NCI-H2081 (cell line): ENCODE measurements around the gene LAMB1.
"Not testable (repeated sequence)": the region's sequence is repeated elsewhere in the genome, so short reads cannot be mapped to it uniquely, and the experiment has no call there.

ENCODE experiments used
- DNase-seq, 2 experiments: peaks; one replicate each; lab custom pipeline; 2025; lab: John Stamatoyannopoulos, UW

LAMB1 gene

DNA sequence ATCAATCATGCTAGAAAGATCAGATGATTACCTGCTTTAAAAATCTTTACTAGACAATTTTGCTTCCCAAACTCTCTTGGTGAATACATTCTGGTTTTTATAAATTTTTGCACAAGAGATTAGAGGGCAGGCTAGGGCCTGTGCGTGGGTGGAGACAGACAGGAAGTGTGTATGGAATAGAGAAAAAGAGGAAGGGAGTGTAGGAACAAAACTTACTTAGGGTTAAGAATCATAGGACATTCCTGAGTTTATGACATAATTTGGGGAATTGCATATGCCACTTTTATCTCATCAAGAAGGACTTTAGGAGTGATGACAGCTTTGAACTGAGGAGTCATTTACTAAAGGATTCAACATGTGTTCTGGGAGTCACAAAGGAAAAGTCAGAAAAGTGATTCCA lies 31.3 kb downstream of the LAMB1 start:
- DNase-seq = no peak

DNA sequence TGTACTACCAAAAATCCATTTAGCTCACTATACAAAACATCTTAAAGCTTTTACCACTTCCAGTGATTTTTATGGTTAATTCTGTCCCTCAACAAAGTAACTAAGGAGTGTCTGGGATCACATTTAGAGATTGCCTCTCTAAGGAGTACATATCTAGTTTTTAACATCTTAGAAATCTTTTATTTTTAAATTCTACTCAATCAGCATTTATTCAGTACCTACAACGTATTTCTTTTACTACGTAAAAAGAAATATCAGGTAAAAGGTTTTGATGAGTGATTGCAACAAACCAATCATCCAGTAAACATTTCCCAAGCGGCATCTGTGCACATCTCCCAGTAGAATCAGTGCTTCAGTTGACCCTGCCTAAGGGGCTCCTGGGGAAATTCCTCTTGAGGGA lies 31.9 kb downstream of the LAMB1 start:
- DNase-seq = no peak

DNA sequence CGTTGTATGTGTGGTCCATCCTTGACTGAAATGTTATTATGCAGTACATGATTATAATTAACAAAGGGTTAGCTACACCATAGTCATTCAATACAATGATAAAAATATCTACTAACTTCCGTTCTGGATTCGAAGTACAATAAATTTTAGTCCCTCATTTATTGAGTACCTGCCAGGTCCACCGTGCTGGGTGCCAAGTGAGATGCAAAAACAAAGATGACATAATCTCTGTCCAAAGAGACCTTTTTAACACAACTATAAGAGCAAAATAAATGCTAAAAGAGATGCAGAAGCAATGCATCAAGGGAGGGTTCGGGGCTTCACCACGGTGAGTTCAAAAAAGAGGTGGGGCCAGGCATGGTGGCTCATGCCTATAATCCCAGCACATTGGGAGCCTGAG lies 33.1 kb downstream of the LAMB1 start:
- no peak for DNase-seq

DNA sequence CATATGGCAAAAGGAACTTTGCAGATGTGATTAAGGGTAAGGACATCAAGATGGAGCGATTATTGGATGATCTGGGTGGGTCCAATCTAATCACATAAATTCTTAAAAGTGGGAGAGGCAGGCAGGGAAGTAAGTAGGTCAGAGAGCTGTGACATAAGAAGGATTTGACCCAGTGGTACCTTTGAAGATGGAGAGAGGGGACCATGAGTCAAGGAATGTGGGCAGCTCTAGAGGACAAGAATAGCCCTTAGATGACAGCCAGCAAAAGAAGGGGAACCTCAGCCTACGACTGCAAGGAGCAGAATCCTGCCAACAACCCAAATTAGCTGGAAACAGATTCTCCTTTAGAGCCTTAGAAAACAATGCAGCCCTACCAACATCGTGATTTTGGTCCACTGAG lies 34.5 kb downstream of the LAMB1 start:
- no peak for DNase-seq

DNA sequence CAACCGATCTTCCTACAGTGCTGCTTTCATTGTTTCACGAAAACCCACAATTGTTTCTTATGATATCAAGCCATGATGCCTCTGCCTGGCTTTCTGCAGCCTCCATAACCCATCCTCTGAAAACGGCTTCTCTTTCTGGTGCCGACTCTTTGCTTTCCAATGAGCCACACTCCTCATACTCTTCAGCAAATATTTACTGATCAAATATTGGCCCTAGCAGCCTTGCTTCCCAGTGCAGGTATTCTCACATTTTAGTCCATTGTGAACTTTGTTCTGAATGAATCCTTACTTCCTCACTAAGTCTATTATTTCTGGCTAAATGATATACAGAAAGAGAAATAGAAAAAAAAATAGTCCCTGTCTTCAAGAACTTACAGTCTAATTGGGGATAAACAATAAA lies 35.5 kb downstream of the LAMB1 start:
- DNase-seq = no peak

DNA sequence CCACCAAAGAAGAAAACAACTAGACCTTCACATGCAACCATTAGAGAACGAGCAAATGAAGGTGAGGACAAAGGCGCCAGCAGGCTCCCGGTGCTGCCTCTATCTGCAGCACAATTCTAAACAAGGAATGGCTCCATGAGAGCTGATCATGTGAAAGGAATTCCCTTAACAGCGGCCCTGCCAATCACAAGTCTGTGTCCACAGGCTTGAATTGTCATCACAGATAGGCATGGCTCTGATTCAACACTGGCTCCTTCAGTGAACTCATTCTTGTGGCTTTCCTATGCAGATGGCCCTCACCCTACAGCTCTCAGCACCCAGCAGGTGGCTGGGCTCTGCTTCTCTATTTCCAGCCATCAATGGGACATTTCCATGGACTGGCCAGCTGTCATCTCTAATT lies 36.2 kb downstream of the LAMB1 start:
- no peak for DNase-seq

DNA sequence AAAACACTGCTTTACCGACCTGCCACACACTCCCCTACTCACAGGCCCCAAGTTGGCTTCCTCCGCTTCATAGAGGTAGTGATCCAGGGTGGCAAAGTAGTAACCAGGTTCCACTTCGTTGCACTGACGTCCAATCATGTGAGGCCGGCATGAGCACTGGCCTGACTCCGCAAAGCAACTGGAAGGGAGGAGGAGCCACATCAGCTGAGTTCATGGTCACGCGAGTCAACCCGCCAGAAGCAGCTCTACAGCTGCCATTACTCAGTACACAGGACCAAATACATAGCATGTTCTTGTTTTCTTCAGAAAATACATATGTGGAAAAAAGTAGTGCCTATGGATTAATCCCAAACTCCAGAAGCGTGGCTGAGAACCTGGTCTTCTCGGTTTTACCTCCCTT lies 38.5 kb downstream of the LAMB1 start:
- no peak for DNase-seq

DNA sequence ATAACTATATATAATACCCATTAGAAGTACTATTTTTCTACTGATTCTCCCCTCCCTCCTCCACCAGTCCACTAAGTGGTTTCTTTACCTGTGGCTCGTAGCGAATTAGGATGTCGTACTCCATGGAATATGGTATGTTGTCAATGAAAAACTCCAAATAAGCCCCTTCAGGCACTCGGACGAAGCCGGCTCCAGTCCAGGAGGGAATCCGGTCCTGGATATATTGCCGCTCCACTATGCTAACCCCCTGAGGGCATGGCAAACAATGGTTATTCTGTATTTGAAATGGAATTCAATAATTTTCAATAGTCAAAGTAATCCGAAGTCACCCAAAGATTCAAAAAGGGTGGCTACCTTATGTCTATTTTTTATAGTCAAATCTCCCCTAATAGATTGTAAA lies 40.1 kb downstream of the LAMB1 start:
- DNase-seq = no peak

DNA sequence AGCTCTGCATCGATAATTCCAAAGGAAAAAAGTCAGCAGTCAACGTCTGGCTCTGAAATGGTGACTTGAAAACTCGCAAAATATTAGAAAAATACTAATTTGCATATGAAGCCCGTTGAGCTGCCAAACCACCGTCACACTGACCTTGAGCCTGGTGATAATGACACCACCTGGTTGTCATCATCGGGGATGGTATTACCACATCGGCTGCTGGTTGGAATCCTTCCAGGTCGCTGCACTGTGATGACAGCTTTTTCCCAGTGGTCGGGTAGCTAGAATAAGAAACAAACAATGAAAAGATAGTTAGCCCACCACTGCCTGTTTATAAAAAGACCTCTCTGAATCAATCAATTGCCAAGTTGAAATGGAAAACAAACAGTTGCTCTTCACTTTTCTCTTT lies 41.6 kb downstream of the LAMB1 start:
- peak in 1 of 2 experiments; percentile 15 for DNase-seq

DNA sequence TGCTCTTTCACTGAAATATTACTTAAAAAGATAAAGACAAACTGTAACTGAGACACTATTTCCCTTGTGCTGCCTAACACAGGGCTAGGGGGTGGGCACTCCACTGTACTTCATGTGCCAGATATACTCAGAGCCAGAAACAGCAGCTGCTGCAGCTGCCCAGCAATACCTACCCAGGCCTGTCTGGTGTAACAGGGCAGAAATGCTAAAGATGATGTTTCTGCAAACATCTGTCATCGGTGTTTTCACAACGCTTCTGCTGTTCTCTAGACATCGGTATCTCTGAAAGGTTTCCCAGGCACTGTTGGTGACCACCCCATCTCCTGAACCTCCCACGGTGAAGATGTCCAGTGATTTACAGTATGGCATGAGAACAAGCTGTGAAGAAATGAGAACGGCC lies 42.7 kb downstream of the LAMB1 start:
- DNase-seq = no peak

DNA sequence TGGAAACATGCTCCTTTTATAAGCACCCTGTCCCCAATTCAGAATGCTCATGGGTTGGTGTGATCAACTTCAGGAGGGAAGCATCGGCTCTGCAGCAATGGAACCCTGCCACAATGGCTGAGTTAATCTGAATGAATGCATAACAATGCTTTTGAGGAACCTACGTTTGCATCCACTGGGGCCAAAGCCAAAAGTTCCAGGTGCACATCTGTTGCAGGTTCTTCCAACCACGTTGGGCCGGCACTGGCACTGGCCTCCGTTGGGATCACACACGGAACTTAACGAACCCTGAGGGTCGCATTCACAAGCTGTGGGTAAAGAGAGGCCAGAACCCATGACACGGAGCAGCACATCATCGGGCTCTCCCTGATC lies 43.4 kb downstream of the LAMB1 start:
- no peak for DNase-seq

DNA sequence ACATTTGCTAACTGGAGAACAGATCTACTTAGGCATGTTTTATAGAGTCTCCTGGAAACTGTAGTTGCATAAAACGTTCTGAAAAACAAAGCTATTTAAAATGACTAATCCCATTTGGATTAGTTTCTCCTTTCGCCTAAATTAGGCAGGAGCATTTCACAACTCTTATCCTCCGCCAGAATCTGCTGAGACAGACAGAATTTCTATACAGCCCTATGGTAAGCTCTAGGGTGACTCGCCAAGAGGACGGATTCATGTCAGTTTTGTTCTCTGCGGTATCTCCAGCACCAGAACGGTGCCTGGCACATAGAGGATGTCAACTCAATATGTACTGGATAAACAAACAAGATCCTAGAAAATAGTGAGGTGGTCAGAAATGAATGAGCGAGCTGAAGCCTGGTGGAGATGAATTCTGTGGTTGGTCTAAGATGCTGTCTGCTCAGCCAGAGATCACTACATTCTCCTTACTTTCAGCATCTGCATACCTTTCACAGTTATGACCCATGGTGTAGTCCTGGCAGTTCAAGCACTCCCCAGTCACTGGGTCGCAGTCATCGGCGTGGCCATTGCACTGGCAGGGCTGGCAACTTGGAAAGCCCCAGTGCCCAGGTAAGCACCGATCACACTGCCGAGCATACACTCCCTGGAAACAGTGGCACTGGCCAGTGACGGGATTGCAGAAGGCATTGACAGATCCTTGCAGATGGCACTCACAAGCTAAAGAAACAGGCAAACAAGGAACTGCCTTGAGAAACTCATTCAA lies 44.0 kb downstream of the LAMB1 start:
- no peak for DNase-seq

DNA sequence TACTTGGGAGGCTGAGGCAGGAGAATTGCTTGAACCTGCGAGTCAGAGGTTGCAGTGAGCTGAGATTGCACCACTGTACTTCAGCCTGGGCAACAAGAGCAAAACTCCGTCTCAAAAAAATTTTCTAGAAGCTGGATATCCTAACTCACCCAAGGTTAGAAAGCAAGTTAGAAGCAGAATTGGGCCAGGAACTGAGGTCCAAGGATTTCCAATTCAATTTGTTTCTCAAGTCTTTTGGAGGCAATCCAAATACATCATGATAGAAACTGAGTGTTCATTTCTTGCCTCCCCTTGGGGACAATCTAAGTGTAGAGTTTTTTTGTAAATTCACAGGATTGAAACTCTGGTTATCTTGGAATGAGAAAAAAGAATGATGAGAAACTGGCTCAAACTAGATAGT lies 45.5 kb downstream of the LAMB1 start:
- DNase-seq = no peak

DNA sequence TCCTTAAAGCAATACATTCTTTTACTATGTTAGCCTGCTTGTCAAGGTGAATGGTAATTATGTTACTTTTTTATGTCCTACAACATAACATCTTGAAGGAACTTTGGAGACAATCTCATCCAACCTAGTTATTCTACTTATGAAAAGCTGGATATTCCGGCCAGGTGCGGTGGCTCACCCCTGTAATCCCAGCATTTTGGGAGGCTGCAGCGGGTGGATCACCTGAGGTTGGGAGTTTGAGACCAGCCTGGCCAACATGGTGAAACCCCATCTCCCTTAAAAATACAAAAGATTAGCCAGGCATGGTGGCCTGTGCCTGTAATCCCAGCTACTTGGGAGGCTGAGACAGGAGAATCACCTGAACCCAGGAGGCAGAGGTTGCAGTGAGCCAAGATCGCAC lies 46.0 kb downstream of the LAMB1 start:
- not testable (repeated sequence) for DNase-seq

DNA sequence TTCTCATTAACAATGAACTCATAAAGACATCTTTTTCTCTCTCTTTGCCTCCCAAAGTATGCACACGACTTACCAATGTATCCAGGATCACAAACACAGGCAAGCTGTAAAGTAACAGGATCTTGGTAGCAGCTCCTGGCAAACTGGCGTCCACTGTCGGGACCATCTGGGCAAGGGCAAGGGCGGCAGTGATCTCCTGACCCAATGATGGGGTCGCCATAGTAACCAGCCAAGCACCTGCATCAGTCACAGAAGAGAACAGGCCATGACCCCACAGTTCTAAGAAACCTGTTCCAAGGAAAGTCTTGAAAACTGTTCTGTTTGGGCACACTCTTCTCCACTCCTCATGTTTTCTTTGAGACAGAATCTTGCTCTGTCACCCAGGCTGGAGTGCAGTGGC lies 47.6 kb downstream of the LAMB1 start:
- DNase-seq = no peak

DNA sequence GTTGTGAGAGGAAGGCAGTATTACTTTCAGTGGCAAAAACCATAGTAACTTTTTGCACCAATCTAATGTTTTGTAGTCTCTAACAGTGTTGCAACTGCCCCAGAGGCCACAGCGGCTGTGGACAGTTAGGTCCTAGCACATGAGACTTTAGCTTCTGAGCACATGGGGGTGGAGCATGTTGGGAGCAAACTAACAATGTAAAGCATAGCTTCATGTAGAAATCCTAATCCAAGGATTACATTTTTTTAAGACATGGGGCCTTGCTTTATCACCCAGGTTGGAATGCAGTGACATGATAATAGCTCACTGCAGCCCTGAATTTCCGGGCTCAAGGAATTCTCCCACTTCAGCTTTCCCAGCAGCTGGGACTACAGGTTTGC lies 49.0 kb downstream of the LAMB1 start:
- DNase-seq = no peak

DNA sequence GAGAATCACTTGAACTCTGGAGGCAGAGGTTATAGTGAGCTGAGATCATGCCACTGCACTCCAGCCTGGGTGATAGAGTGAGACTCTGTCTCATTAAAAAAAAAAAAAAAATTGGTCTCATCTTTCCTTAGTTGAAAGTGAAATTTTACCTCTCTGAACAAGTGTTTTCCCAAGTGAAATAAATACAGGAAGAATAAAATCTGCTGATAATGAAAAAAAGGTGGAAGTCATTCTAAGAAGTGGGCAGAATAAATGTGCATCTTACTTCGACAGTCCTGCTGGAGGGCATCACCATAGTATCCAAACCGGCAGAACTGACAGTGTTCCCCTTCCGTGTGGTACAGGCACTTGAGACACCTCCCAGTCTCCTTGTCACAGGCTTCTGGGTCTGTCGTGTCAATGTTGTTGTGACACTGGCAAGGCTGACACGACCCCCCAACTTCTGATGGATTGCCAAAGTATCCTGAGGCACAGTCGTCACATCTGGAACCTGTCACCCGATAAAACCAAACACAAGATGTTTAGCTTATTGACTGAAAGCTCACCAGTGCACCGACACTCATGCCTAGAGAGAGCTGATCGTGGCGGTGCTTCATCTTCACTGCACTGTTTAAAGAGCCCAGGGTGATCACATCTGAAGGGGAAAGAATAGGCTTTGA lies 49.6 kb downstream of the LAMB1 start:
- DNase-seq = no peak

DNA sequence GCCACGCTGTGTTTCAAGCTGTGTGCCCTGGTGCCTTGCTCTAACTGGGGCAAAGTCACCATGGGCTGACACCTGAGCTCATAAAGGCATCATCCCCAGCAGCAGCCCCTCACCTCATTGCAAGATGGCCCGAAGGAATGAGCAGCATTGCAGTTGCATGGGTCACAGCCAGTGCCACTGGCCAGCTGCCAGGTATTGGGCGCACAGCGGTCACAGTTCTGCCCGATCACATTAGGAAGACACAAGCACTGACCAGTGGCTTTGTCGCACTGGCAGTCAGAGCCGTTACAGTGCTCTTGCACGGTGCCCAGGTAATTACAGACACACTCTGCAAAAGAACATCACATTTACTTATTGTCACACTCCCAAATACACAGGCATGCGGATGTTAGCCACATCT lies 51.1 kb downstream of the LAMB1 start:
- DNase-seq = no peak

DNA sequence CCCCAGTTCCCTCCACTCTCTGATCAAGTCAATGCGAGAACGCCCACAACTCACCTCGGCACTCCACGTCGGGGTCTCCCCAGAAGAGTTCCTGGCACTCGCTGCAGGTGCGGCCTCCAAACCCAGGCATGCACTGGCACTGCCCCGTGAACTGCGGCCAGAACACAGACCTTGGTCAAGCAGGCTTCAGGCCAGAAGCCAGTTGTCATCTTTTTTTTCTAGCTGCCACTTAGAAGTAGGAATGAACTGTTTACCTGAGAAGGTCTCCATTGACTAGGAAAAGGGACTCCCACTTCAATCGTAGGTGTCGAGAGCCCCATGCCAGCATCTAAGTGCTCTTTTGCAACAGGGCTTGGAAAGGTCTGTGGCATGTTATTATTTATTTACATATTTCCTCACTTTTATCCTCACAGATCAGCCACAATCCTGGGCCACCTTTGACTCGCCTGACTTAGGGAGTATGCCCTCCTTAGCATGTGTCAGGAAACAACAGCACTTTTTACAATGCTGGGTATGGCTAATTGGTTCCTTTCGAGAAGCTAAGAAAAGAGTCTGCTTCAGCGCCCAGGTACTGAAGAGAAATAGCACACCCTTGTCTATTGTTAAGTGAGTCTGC lies 51.7 kb downstream of the LAMB1 start:
- no peak for DNase-seq

DNA sequence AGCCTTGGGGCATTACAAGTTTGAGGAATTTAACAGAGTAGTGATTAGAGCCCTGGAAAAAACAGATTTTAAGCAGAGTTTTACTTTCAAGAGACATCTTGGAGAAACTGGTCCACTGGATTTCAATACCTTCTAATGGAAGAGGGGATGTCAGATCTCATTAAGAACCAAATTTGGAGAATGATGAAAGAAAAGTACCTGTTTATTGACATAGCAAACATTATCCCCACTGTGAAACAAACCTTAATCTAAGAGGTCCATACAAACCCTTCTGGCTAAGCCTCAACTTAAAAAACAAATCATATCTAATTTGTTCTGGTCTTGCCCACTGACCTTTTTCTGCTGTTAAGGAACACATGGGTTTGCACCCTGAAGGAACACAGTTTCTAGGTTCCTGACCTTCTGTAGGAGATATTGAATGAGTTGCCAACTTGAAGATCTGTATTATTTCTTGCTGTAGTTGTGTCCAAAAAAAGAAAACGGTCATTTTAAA lies 53.5 kb downstream of the LAMB1 start:
- DNase-seq = no peak

DNA sequence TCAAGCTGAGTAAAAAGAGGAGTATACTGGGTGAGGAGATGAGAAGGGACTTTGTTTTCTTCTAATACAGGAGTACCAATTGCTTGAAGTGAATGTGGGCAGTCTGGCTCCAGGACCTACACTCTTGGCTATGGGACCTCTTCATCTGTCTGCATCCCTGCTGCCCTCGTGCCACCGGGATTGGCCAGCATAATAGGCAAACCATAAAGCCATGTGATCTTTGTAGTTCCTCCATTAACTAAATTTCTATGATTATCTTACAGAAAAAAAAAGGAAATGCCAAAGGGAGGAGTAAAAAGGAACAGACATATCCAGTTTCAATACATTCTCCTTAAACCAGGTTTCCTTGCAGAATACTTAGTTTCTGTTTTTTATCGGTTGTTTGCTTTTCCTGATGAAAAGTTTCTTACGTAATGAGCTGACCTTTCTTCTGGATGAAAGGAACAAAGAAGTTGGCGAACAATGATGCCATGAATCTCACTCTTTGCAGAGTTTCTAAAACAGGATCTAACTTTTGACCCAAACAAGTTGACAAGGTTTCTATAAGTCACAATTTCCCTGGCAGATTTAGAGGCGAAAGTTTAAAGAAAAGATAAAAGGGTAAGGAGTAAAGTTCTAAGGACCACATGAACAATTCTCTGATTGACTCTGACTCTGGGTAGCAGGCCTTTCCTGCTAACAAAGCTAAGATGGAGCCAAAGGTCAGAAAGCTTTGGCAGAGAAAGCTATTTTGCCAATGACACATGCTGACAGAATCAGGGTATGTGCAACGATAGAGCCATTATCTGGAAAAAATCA lies 54.1 kb downstream of the LAMB1 start:
- DNase-seq = no peak

DNA sequence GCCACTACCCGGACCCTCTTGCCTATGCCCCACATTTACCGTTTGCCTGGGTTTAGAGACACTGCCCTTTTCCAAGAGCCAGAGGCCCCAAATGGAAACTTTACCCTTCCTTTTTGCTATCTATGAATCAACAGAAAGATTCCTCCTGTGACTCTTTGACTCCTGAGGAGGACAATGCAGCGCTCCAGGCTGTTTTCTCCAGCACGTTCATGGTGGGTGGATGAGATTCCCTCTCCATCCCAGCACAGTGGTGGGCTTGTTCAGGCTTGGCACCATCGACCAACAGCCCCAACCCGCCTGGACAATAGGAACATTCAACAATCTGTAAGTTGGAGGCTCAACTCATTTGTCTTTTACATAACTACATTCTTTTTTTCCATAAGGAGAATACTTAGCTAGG lies 56.1 kb downstream of the LAMB1 start:
- no peak for DNase-seq

DNA sequence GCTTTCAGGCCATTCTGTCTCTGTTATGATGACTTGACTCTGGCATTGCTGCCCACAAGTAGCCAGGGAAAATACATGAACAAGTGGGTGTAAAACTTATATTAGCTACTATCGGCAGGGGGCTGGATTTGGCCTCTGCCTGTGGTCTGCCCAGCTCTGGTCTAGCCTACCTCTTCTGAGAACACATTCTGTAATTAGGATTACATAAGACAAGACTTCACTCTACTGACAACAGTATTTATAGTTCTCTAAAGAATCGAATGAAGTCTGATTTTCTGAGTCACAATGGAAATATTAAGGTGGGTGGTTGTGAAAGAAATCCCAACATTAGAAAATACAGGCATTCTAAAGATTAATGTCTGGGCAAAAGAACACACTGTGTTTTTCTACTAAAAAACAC lies 56.5 kb downstream of the LAMB1 start:
- no peak for DNase-seq
